G401 (cell line): ENCODE data around the gene RALGPS1. TPM values are rescaled to one million over a fixed set of nuclear protein-coding genes. Genes with fewer than 3 reads are reported as not detected.

Experiments
- DNase-seq: peaks from one replicate; pipeline ENCODE4 v3.0.0-alpha.2; 2015; ENCODE audit warnings: low spot score
- in situ Hi-C: cut with HindIII; loops from 2 replicates; pipeline ENCODE4 v1.10.0; 2016; ENCODE audit warnings: low sequenced_read_pairs, mixed read lengths
- total RNA-seq: library from RNA; depleted of rRNA; stranded (reverse); fragments of >200 nt; shearing (Covaris generic); gene quantifications from 2 replicates; pipeline ENCODE4 v1.2.3, GENCODE V29; 2014

RALGPS1 gene
- total RNA-seq, 1 experiment from 2014 or later: 3.7 TPM

DNA sequence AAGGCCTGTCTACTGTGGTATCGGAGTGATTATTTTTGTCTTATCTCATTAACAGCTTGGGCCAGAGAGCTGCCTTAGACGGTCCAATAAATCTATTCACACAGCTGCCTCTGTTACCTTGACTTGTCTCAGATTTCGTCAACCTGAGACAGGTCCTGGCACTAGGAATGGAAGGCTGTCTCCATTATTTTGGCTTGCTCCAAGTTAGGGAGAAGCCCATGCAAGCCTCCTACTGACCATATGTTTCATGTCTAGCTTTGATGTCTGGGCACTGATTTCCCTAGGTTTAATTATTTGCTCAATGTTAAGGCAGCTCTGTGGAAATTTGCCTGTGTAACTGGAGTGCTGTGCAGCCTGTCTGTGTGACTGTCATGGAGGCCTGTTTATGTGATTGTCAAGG is 12.4 kb upstream of the RALGPS1 start:
- in situ Hi-C loops: no loop called here
- DNase-seq: peak; percentile 20

DNA sequence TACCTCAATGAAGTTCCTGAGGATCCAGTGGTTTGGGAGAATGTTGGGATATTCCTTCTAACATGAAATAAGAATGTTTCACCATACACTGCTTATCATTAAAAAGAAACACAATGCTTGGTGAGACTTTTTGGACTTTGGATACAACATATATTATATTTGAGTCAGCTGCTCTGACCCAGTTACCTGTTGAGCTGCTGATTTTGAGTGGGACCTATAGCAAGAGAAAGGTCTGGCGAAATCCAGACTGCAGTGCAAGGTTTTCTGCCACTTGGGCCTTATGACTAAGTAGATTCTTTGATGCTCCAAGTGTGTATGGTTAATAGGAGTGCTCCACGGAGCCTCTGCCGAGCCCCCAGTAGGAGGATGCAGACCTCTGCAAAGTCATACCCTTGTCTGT is 10.0 kb upstream of the RALGPS1 start:
- in situ Hi-C loops: no loop called here
- no peak for DNase-seq

DNA sequence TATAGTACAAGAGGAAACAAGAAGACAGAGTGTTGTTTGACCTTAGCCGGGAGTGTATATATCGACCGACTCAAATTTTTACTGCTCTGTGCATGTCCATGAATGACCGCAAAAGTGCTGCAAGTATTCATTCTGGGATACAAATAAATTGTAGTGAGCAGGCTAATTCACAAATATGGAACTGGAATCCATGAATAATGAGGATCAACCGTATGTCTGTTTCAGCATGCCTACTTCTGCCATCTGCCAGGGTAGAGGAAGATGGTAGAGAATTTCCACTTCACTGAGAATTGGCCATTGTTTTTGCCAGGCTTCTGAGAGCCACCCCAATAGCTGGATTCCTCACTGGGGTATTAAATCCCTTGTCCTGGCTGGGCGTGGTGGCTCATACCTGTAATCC is 8.5 kb upstream of the RALGPS1 start:
- in situ Hi-C loops: no loop called here

DNA sequence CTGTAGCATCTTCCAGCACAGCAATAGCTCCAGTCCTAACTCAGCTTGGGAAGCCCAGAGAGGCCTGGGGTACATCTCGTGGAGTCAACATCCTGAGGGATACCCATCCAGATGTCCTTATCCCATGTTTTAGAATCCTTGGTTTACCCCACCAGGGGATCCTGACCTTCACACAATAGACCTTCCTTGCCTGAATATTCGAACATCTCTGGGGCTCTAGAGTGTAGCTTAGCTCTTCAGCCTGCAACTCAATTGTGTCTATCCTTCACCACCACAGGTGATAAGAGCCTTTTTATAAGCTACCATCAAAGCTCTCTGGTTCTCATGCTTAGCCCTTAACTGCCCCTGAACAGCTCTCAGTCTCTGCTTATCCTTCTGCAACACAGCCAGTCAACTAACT is 7.5 kb upstream of the RALGPS1 start:
- in situ Hi-C loops: no loop called here
- DNase-seq: no peak

More for the DNA sequence above, 8.5 kb upstream of the RALGPS1 start:
- peak; percentile 74 for DNase-seq

DNA sequence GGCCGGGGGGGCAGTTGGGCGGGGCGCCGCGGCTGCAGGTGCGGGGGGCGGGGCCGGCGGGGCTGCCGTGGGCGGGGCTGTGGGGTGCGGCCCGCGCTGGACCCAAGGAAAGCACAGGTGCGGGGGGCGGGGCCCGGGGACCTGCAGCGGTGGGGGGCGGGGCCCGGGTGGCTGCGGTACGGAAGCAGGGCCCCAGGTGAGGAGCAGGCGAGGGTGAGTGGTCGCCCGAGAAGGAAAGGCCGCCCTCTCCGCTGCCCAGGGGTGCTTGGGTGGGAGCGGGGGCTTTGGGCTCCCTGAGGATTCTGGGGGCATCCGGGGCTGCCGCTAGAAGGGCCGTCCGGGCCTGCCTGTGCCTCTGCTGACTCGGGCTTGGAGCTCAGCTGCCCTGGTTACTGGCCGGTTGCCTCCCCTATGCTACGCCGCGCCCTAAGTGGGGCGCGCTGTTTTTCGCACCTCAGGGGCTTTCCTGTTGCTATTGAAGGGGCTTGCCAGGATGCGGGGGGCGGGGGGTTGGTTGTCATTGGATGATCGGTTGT is 767 bp downstream of the RALGPS1 start:
- in situ Hi-C loops: no loop called here
- peak; percentile 49 for DNase-seq

DNA sequence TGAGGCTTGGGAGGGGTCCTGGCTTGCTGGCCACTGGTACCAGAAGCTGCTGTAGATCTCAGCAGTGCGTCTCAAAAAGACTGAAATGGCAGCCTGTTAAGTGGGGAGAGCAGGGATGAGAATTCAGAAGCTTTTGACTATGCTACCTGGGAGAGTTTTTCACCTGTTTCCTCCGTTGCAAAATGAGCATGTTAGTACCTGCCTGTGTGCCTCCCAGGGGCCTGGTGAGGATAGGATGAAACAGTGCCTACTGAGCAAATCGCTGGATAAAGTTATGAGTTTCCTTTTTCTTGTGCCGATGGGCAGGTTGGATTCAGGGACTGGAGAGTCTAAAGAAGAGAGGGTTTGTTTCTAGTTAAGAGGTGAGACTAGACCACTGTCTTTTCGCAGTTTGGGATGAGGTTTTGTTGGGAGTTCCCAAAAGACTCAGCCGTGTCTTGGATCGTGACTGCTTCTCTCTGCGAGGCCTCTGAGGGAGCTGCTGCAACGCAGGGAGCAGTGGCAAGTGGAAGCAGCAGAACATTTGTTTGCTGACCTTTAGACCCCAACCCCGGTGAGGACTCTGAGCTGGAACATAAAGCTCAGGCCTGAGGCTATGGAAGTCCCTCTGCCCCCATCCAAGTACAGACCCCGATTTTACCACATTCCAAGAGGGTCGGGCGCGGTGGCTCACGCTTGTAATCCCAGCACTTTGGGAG is 1.4 kb downstream of the RALGPS1 start:
- in situ Hi-C loops: no loop called here
- peak; percentile 50 for DNase-seq

DNA sequence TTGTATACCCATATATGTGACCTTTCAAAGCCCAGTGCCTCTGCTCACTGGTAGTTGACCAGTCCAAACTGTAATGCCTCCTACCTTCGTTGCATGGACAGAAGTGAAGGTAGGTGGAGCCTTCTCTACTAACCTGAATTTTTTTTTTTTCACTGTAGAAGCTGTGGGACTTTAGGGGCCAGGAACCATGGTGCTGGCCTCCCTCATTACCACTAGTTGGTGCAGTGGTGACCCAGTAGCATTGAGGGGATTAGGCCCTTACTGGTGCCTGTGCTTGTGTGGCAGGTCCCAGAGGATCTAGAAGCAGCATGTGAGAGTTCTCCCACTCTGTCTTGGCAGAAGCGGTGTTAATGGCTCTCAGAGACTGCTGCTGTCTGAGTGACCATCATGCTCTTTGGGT is 2.3 kb downstream of the RALGPS1 start:
- in situ Hi-C loops: no loop called here
- DNase-seq: no peak

DNA sequence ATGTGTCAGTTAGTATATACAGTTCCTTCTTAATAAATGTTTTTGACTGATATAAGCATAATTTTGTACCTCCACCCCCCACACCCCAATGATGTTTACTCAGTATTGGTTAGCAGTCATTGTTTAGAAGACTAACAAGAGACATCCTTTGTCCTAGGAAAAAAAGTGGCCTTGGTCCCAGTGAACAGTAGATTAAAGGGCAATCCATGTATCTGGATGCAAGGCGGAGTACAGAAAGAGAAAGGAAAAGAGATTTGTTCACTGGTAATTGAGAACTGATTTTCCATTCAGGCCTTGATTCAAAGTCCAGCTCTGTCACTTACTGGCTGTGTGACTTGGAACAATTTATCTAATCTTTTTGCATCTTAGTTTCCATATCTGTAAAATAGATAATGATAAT is 4.6 kb downstream of the RALGPS1 start:
- no peak for DNase-seq
- in situ Hi-C loops: no loop called here

DNA sequence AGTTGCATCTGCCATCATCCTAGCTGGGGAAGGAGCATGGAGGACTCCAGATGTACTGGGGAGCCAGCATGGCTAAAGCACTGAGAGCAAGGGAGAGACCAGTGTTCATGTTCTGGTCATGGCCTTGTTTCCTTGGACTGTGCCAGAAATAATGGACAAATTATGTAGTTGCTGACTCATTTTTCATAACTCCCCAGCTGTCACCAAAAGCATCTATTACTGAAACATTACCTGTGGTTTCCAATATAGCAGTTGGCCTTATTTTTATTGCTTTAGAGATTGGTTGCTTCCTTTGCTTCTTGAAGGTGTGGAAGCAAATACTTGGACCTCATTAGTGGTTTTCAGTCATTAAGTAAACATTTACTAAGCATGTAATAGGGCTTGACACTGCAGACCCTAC is 11.3 kb downstream of the RALGPS1 start:
- in situ Hi-C loops: no loop called here
- no peak for DNase-seq

DNA sequence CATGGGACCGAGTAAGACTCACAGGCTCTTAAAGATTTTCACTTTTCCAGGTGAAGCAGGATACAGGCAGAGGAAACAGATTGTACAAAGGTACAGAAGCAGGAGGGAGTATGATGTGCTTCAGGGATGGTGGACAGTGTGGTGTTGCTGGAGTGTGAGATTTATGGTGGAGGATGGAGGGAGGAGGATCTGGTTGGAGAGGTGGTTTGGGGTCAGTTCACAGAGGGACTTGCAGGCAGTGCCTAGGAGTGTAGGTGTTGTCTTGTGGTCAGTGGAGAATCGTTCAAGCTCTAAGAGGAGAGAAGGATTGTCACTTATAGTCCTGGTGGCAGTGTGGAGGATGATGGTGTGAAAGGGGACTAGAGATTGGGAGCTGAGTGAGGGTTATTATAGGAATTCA is 11.8 kb downstream of the RALGPS1 start:
- no peak for DNase-seq
- in situ Hi-C loops: no loop called here

DNA sequence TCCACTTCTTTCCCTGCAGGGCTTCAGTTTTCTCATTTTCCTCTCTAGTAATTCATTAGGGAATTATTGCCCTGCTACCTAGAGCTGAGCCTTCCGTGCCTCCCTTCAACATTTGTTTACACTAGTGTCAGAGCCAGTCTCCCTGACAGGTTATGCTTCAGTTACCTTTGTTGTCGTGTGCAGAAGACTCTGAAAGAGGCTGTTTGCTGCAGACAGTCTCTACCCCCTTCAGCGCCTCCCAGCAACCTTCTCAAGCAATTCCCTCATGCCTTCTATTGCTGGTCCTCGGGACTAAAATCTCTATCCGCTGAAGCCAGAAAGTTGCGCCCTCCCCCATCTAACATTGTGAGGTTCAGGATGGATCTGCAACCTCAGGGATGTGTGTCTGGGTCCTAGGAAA is 12.8 kb downstream of the RALGPS1 start:
- in situ Hi-C loops: no loop called here

DNA sequence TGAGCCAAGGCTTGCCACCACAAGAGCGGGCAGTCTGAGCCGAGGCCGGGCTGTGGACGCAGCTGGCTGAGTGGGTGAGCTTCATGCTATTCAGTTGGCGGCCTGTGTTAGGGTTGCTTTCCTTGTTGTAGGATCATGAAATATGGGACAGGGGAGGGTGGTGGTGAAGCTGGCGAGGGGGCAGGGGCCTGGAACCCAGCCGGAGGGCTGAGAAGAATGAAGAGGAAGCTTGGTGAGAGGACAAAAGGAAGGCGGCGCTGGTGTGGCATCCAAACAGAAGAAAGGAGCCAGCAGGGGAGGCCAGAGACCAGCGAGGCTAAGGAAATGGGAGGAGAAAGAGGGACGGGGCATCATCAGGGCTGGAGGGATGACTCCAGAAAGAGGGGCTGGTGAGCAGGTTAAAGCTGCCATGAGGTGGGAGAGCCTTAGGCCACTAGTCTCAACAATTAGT is 18.3 kb downstream of the RALGPS1 start:
- DNase-seq: no peak
- in situ Hi-C loops: no loop called here

More for the DNA sequence above, 12.8 kb downstream of the RALGPS1 start:
- no peak for DNase-seq

DNA sequence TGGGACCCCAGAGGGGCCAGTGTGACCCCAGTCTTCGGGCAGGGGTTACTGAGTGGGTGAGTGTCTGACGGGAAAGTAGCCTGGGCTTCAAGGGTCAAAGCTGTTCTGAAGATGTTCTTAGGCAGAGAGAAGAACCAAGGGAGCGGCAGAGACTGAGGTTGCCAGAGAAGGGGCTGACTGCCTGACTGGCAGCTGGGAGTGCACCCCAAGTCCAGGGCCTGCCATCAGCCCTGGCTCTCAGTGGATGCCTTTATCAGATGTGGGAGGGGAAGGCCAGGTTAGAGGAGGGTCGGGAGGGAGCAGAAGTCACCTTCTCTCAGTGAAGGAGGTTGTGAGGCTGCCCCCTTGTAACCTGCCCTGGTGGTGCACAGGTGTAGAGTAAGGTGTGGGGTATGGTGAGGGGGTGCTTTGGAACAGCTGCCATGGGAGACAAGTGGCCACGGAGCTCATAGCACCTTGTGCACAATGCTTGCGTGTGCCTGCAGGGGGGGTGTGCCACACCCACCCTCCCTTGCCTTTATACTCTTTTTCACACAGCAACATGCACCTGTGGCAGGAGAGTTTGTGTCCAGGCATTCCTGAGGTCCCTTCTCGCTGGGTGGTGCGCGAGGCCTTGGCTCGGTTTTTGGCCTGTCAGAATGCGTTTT is 18.9 kb downstream of the RALGPS1 start:
- in situ Hi-C loops: no loop called here
- DNase-seq: no peak

DNA sequence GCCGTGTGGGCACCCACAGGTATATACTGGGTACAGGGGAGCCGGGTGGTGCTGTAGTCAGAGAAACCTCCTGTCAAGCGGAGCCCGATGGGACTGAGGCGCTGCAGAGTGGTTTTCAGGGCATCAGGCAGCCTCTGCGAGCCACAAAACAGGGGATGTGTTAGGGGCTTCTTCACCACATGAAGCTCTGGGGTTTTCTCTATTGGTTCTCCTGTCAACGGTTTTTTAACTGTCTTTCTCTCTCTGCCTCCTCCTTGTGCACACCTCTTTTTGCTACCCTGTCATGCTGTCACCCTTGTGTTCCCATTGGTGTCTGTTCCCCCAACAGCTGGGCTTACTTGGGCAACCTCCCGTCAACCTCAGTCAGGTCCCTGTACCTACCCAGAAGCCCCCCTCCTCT is 19.9 kb downstream of the RALGPS1 start:
- in situ Hi-C loops: no loop called here
- DNase-seq: no peak

DNA sequence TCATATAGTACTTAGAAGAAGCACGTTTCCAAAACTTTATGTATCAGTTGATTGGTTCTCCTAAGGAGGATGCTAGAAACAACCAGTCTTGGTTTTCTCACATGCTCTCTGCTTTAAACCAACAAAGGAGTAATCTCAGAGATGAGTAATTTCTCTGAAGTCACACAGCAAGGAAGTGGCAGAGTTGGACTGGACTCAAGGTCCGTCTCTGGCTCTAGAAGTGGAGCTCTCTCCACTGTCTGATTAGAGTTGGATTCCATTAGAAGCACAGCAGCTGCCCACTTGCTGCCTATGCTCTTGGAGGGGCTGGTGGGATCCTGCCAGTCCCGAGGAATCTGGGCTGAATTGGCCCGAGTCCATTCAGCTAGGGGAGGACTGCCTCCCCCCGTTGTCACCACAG is 21.0 kb downstream of the RALGPS1 start:
- DNase-seq: no peak
- in situ Hi-C loops: no loop called here

DNA sequence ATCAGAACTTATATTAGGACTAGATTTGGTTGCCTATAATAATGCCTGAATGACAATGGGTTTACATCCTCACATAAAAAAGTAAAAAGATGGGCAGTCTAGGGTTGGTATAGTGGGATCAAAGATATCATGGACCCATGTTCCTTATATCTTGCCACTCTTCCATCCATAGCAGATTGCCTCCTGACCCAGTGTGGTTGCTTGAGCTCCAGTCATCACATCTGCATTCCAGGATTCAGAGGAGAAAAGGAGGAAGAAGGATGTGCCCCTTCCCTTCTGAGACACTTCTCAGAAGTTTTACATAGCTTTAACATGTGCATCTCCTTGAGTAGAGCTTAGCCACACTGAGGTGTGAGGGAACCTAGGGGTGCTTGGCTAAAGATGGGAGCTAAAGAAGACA is 22.9 kb downstream of the RALGPS1 start:
- in situ Hi-C loops: no loop called here
- no peak for DNase-seq

DNA sequence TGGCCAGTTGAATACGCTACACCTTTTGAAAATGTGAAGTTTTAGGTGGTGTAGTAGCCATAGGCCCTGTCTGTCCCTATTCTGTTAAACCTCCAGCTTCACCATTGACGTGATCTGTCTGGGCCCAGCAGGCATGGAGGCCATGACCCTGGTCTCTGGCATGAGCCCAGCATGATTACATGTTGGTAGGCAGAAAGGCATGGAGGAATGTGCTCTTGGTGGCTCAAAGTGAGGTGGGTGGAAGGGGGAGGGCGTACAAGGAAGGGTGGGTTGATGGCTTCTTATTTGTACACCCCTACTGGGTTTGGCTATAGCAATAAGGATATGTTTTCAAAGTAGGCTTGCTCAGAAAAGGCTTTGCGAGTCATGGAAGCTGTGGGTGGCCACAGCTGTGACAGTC is 23.7 kb downstream of the RALGPS1 start:
- in situ Hi-C loops: no loop called here
- DNase-seq: no peak

DNA sequence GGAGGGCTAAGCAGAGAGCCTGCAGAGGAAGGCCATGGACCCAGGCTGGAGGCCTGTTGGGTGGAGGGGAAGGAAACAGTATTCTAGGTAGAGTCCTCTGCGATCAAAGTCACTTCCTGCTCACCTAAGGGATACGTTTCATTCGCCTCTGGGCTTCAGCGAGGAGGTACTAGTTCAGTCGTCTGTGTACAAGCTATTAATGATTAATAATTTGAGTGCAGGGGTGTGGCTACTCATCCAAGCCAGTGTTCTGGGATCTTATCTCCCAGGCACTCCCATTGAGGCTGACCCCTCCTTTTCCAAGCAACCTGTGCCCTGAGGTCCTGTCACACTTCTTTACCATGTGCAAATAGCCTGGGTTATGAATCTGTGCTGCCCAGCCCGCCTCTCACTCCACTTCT is 25.2 kb downstream of the RALGPS1 start:
- in situ Hi-C loops: no loop called here
- DNase-seq: no peak

DNA sequence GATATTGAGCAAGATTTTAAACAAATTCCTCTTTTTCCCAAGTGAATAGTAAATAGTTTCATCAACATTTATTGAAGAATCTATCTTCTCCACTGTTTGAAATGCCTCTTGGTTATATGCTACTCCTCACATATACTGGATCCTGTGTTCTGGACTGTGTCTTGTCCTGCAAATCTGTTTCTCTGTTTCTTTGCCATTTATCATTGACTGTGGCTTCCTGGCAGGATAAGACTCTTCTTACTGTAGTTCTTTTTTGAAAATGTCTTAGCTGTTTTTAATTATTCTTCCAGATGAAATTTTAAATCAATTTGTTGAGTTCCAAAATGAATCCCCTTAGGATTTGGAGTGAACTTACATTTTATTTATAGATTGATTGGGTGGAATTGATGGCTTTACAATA is 27.8 kb downstream of the RALGPS1 start:
- in situ Hi-C loops: no loop called here
- no peak for DNase-seq

DNA sequence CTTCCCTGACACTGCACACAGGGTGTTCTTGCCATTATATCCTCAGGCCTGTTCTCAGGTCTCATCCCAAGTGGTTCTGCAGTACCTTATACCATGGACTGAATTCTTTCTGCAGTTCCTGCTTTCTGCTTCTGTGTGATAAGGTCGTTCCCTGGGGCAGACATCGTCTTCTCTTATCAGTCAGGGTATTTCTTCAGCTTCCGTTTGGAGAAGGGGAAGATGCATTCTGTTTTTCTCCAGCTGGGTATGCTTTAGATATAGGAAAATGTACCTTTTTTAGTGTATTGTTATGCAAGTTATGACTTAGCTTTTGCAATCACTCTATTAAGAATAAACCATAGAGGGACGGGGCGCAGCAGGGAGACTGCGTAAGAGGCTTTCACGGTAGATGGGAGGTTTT is 31.1 kb downstream of the RALGPS1 start:
- DNase-seq: no peak
- in situ Hi-C loops: no loop called here

DNA sequence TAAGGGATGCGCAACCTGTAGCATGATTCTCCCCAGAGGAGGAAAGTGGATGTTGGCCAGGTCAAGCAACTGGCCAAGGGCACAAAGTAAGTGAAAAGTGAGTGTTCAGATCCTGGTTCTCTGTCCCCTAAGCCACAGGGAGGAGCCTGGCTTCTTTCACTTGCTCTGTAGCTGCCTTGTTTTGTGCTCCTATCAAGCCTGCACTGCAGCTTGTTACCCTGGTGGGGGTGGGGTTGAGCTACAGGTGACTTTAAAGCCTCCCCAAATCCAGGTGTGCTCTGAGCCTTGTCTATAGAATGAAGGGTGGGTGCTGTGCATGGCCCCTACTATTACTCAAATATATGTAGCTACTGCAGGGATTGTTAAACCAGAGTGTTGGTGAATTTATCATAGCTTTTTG is 32.9 kb downstream of the RALGPS1 start:
- in situ Hi-C loops: no loop called here
- DNase-seq: no peak
